Omental fat pad (tissue), 4 donors: ENCODE data around the gene ZNF136. TPM values are rescaled to one million over a fixed set of nuclear protein-coding genes. Genes with fewer than 3 reads are reported as not detected.

Source experiments
- ATAC-seq: fragments of 150-250 bp; one replicate; pipeline ENCODE4 v1.9.1; 2016; ENCODE audit warnings: mild to moderate bottlenecking, moderate library complexity; ENCODE audit not compliant: low FRiP score
- DNase-seq: peaks from one replicate; pipeline ENCODE4 v3.0.0-alpha.2; 2019; ENCODE audit warnings: low spot score
- total RNA-seq, 4 donors: library from RNA; depleted of rRNA; stranded (reverse); fragments of >200 nt; gene quantifications; one replicate each; pipeline ENCODE4 v1.1.0, GENCODE V29; 2016
- TF ChIP-seq, protein P1 (sequence below), 3 donors: fragments of 450-650 bp; IDR thresholded peaks; one replicate each; pipeline ENCODE4 v1.5.1; 2016 to 2017; ENCODE audit warnings: antibody characterized with exemption in 3 of 3, mild to moderate bottlenecking in 3 of 3, moderate library complexity in 2 of 3

Gene ZNF136
- total RNA-seq, 4 donors from 2014 or later, result 4.8 to 10.4 (median 9.1) TPM

DNA sequence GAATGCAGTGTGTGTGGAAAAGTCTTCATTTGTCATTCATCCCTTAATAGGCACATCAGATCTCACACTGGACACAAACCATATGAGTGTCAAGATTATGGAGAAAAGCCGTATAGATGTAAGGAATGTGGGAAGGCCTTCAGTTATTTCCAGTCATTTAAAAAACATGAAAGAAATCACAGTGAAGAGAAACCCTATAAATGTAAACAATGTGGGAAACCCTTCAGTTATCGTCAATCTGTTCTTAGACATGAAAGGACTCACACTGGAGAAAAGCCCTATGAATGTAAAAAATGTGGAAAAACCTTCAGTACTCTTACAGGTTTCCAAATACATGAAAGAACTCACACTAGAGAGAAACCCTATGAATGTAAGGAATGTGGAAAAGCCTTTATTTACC is 45.3 kb downstream of the ZNF136 start:
- ATAC-seq, result no peak
- TF ChIP-seq, protein P1, sequence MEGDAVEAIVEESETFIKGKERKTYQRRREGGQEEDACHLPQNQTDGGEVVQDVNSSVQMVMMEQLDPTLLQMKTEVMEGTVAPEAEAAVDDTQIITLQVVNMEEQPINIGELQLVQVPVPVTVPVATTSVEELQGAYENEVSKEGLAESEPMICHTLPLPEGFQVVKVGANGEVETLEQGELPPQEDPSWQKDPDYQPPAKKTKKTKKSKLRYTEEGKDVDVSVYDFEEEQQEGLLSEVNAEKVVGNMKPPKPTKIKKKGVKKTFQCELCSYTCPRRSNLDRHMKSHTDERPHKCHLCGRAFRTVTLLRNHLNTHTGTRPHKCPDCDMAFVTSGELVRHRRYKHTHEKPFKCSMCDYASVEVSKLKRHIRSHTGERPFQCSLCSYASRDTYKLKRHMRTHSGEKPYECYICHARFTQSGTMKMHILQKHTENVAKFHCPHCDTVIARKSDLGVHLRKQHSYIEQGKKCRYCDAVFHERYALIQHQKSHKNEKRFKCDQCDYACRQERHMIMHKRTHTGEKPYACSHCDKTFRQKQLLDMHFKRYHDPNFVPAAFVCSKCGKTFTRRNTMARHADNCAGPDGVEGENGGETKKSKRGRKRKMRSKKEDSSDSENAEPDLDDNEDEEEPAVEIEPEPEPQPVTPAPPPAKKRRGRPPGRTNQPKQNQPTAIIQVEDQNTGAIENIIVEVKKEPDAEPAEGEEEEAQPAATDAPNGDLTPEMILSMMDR (IDR thresholded peaks at IDR 0.05), result no peak
- DNase-seq, result no peak

DNA sequence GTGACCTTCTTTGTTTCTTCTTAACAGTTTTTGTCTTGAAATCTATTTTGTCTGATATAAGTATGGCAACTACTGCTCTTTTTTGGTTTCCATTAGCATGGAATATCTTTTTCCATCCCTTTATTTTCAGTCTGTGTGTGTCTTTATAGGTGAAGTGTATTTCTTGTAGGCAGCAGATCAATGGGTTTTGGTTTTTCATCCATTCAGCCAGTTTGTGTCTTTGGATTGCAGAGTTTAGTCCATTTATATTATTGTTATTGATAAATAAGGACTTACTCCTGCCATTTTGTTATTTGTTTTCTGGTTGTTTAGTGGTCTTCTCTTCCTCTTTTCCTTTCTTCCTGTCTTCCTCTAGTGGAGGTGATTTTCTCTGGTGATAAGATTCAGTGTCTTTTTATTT is 54.4 kb downstream of the ZNF136 start:
- no peak for ATAC-seq
- TF ChIP-seq, protein P1 (IDR thresholded peaks at IDR 0.05), result no peak
- no peak for DNase-seq

DNA sequence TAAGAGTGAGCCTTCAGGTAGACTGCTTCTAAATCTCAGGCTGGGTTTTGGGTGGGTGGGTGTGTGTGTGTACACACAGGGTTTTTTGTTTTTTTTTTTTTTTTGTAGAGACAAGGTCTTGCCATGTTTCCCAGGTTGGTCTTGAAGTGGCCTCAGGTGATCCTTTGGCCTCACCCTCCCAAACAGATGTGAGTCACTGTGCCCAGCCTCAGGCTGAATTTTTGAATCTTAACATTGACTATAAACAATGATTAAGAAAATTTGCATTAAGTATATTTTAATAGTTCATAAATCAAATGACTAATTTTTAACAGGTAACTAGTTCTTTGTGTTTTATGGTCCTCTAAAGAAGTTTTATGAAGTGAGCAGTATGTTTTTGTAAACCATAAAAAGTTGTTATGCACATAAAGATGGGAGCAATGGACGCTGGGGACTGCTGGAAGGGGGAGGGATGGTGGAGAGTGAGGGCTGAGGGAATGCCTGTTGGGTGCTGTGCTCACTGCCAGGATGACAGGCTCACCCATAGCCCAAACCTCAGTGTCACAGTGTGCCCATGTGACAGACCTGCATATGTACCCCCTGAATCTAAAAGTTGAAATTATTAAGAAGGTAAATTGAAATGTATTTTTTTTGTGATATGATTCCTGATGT is 60.2 kb downstream of the ZNF136 start:
- ATAC-seq, result no peak

DNA sequence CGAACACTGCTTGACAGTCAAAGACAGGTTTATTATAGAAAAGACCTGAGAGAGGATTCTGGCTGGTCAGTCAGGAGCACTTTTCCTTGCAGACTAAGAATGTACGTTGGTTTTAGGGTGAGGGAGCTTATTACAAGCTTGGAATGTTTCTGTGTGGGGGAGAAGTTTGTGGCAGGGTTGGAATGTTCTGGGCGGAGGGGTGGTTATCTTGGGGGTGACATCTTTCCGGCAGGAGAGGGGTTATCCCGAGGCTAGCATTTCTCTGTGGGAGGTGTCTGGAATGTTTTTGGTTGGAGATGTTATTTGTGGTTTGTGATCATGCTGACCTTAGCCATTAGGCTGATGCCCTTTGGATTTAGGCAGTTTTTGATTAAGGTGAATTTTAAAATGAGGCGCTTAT is 61.8 kb downstream of the ZNF136 start:
- ATAC-seq (no peak), DNase-seq (no peak)
- TF ChIP-seq, protein P1 (IDR thresholded peaks at IDR 0.05), result no peak

More for the DNA sequence above, 60.2 kb downstream of the ZNF136 start:
- TF ChIP-seq, protein P1 (IDR thresholded peaks at IDR 0.05), result no peak
- DNase-seq, result no peak

DNA sequence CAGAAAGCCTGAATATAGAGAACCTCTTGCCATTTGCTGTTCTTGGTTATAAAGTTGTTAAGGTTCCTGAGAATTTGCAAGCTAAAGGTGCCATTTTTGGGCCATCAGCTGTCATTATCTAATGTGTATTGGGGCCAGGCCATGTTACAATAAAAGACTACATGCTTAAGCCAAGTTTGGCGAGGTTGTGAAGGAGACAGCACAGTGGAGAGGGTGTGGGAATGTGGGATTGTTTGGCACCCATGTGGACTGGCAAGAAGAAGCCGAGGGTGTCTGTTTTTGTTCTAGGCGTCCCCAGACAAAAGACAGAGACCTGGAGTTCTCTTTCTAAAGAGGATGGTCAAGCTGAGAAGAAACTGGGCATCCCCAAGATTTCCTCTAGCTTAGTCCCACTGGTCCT is 67.1 kb downstream of the ZNF136 start:
- ATAC-seq (no peak), DNase-seq (no peak)
- TF ChIP-seq, protein P1 (IDR thresholded peaks at IDR 0.05), result no peak

DNA sequence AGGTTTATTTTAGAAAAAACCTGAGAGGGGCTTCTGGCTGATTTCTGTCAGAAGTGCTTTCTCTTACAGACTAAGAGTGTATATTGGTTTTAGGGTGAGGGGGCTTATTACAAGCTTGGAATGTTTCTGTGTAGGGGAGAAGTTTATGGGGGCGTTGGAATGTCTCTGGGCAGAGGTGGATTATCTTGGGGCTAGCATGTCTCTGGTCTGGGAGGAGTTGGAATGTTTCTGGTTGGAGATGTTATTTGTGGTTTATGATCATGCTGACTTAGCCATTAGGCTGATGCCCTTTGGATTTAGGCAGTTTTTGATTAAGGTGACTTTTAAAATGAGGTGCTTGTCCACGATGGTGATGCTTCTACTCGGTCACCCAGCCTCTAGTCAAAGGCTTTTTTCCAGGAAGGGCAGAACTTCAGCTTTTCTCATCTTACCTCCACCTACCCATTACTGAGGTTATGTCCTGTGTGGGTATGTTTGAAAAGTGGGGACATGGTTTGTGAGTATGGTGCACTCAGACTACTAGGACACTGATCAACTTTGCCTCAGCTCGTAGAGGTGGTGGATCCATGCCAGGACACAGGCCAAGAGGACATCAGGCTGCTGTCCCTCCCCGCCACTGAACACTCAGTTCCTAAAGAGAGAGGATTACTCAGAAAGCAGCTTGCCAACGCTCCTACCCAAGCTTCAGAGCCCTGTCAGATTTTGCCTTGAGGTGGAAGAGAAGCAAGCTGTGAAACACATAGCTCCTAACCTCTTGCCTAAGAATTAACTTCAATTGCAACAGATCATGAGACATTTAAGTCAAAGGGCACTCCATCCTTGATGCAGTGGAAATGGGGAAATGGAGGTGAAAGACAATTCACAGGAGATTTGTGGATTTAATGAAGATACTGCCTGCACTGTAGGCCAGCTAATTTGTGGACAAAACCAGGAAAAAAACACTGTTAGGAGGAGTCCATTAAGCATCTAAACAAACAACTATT is 68.1 kb downstream of the ZNF136 start:
- TF ChIP-seq, protein P1 (IDR thresholded peaks at IDR 0.05), result no peak
- ATAC-seq, result no peak

More for the DNA sequence above, 68.1 kb downstream of the ZNF136 start:
- DNase-seq, result no peak
